ENCODE measurements around the gene TSPYL2. TPM values are rescaled to one million over a fixed set of nuclear protein-coding genes. Genes with fewer than 3 reads are reported as not detected.
A peak's percentile ranks its signal among the peaks of the same experiment; 100 is the strongest.

The TSPYL2 gene
- total and polyA plus RNA-seq, 9 donors, result 104 to 232 (median 167) TPM

- TF ChIP-seq POLR2A (IDR thresholded peaks at IDR 0.05), result peak; percentile 39
- TF ChIP-seq EP300 (IDR thresholded peaks at IDR 0.05), result peak; percentile 99
- peak; percentile 40 to 77 (median 72) for TF ChIP-seq CTCF (IDR thresholded peaks at IDR 0.05)
- Histone ChIP-seq H3K9me3 (no peaks in the 10 kb centered on the region), H3K27me3 (no peaks in the 10 kb centered on the region), H3K4me1 (ENCODE audit: insufficient read depth) (peaks cover 2% of the 10 kb centered on the region), H3K27ac (peak overlapping the region; percentile 36 to 91), H3K4me3 (peak overlapping the region; percentile 28), H3K36me3 (no peaks in the 10 kb centered on the region)
- peak; percentile 69 to 84 (median 75) for DNase-seq
- 8 to 12% (median 9%) methylated on average over 26 to 31 of the region's 31 CpGs for WGBS, 3 donors
- intact Hi-C loops (cut with DNase I), result loop anchor here in 1 of 4 donors (2.0 kb wide), 1 partner anchor 17 kb away; no protein-coding TSS in a partner anchor
Observed at GRCh38 chrX:53071604-53072417, 10.4 kb upstream of the TSPYL2 start.

GRCh38 chrX:53072418-53073114, 9.6 kb upstream of the TSPYL2 start:
- intact Hi-C loops (cut with DNase I), result loop anchor here in 1 of 4 donors (2.0 kb wide), 1 partner anchor 16 kb away; no protein-coding TSS in a partner anchor

GRCh38 chrX:53073115-53073586, 9.0 kb upstream of the TSPYL2 start:
- intact Hi-C loops (cut with DNase I), result loop anchor here in 1 of 4 donors (2.0 kb wide), 1 partner anchor 16 kb away; no protein-coding TSS in a partner anchor
- 55 to 69% (median 60%) methylated on average over 6 of the region's 6 CpGs for WGBS, 3 donors
- peak in 1 of 5 donors; percentile 47 for DNase-seq

More at GRCh38 chrX:53072418-53073114, 9.6 kb upstream of the TSPYL2 start:
- peak in 1 of 5 donors; percentile 42 for DNase-seq
- H3K9me3 ChIP-seq, result no peaks in the 10 kb centered on the region
- H3K4me3 ChIP-seq, result peak overlapping the region; percentile 28
- peak overlapping the region; percentile 36 to 91 for H3K27ac ChIP-seq
- H3K36me3 ChIP-seq, result no peaks in the 10 kb centered on the region
- no peaks in the 10 kb centered on the region for H3K27me3 ChIP-seq
- no peak for TF ChIP-seq EP300 (IDR thresholded peaks at IDR 0.05)
- no peak for TF ChIP-seq CTCF (IDR thresholded peaks at IDR 0.05)
- no peak for TF ChIP-seq POLR2A (IDR thresholded peaks at IDR 0.05)
- 51 to 71% (median 62%) methylated on average over 9 of the region's 9 CpGs for WGBS, 3 donors
- H3K4me1 ChIP-seq (ENCODE audit: insufficient read depth), result peaks cover 2% of the 10 kb centered on the region

More at GRCh38 chrX:53073115-53073586, 9.0 kb upstream of the TSPYL2 start:
- Histone ChIP-seq H3K27me3 (no peaks in the 10 kb centered on the region), H3K4me1 (ENCODE audit: insufficient read depth) (peaks cover 2% of the 10 kb centered on the region), H3K36me3 (no peaks in the 10 kb centered on the region), H3K4me3 (no peak overlapping the region), H3K9me3 (no peaks in the 10 kb centered on the region), H3K27ac (peak overlapping the region; percentile 36 to 91)
- TF ChIP-seq EP300 (IDR thresholded peaks at IDR 0.05), result no peak
- TF ChIP-seq CTCF (IDR thresholded peaks at IDR 0.05), result no peak
- no peak for TF ChIP-seq POLR2A (IDR thresholded peaks at IDR 0.05)

Data from ovary (tissue), 9 donors.